ENCODE results near the gene CBFA2T3.

DNA sequence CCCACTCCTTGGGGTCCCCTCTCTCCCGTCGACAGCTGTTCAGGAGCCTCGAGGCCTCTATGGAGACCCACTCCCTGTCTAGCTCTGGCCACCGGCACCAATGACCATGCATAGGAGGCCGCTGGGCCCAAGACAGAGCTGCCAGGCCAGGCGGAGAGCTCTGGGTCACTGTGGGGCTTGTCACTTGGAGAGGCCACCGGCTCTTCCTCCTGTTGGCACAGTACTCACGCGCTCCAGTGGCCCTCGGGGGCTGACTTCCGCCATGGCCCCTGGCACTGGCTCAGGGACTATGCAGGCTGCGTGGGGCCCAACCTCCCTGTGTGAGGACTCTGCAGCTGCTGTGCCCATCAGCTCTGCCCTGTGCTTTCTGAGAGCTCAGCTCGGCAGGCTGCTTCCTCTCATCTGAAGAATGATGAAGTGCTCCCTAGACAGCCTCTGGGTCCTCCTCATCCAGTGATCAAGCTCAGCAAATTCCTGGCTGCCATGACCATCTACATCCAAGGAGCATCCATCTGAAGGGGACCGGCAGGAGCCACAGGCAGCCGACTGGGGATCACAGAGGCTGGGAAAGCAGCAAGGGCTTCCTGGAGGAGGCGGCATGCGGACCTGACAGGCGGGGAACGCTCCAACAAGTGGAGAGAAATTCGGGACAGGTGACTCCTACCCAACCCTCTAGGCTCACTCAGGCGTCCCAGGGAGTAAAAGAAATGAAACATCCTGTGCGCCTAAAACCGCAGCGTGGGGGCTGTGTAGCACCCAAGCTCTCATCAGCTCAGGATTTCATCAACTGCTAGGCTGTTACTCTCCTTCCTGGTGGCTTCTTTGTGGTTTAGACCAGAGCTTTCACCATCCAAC is 137.0 kb downstream of the CBFA2T3 start:
- TF ChIP-seq POLR2A (IDR thresholded peaks at IDR 0.05): no peak
- TF ChIP-seq, protein P1, sequence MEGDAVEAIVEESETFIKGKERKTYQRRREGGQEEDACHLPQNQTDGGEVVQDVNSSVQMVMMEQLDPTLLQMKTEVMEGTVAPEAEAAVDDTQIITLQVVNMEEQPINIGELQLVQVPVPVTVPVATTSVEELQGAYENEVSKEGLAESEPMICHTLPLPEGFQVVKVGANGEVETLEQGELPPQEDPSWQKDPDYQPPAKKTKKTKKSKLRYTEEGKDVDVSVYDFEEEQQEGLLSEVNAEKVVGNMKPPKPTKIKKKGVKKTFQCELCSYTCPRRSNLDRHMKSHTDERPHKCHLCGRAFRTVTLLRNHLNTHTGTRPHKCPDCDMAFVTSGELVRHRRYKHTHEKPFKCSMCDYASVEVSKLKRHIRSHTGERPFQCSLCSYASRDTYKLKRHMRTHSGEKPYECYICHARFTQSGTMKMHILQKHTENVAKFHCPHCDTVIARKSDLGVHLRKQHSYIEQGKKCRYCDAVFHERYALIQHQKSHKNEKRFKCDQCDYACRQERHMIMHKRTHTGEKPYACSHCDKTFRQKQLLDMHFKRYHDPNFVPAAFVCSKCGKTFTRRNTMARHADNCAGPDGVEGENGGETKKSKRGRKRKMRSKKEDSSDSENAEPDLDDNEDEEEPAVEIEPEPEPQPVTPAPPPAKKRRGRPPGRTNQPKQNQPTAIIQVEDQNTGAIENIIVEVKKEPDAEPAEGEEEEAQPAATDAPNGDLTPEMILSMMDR (IDR thresholded peaks at IDR 0.05): no peak
- TF ChIP-seq EP300 (IDR thresholded peaks at IDR 0.05): no peak

All from tibial nerve (tissue), 4 donors.